NCI-H345 treated with DMSO at 0.1 percent for 48 hours (cell line): ENCODE data around the gene FLVCR2.
A peak's percentile ranks its signal among the peaks of the same experiment; 100 is the strongest.
"Not testable (repeated sequence)": the region's sequence is repeated elsewhere in the genome, so short reads cannot be mapped to it uniquely, and the experiment has no call there.

Experiments
- DNase-seq: peaks from one replicate; lab custom pipeline; 2025; ENCODE audit not compliant: unreplicated experiment; lab: John Stamatoyannopoulos, UW

FLVCR2 gene

GRCh38 chr14:75660630-75661498 is 82.4 kb downstream of the FLVCR2 start, which contains the start of the genes ERG28 and TTLL5:
Gene ERG28 (minus strand): TSS chr14:75660876. CDS start chr14:75657502, 3,374 bp downstream.
Gene TTLL5 (plus strand): TSS chr14:75661246. CDS start chr14:75663150, 1,904 bp downstream.
- peak; percentile 100 for DNase-seq

- peak; percentile 33 for DNase-seq
These were observed 83.0 kb downstream of the FLVCR2 start for GRCh38 chr14:75661499-75661814.

- DNase-seq: no peak
These were observed 84.5 kb downstream of the FLVCR2 start for GRCh38 chr14:75662966-75663365.

GRCh38 chr14:75667099-75667765 is 88.8 kb downstream of the FLVCR2 start:
- DNase-seq: no peak

- no peak for DNase-seq
These were observed 94.3 kb downstream of the FLVCR2 start for GRCh38 chr14:75672605-75673192.

GRCh38 chr14:75673345-75674035 is 95.1 kb downstream of the FLVCR2 start:
- no peak for DNase-seq

GRCh38 chr14:75675265-75675960 is 97.0 kb downstream of the FLVCR2 start:
- DNase-seq: no peak

GRCh38 chr14:75685910-75686309 is 107.5 kb downstream of the FLVCR2 start:
- no peak for DNase-seq

GRCh38 chr14:75689012-75689411 is 110.6 kb downstream of the FLVCR2 start:
- DNase-seq: no peak

- no peak for DNase-seq
These were observed 111.6 kb downstream of the FLVCR2 start for GRCh38 chr14:75690010-75690409.

- not testable (repeated sequence) for DNase-seq
These were observed 116.6 kb downstream of the FLVCR2 start for GRCh38 chr14:75695025-75695424.

- DNase-seq: no peak
These were observed 119.0 kb downstream of the FLVCR2 start for GRCh38 chr14:75697386-75697785.
